Measurements from ENCODE around the gene KIF26B. TPM values are rescaled to one million over a fixed set of nuclear protein-coding genes. Genes with fewer than 3 reads are reported as not detected.

The KIF26B gene
- polyA plus RNA-seq, 1 donor (not counting 4 experiments of a cell fraction or from before 2014, with no cell fraction given), result 0.58 TPM

DNA sequence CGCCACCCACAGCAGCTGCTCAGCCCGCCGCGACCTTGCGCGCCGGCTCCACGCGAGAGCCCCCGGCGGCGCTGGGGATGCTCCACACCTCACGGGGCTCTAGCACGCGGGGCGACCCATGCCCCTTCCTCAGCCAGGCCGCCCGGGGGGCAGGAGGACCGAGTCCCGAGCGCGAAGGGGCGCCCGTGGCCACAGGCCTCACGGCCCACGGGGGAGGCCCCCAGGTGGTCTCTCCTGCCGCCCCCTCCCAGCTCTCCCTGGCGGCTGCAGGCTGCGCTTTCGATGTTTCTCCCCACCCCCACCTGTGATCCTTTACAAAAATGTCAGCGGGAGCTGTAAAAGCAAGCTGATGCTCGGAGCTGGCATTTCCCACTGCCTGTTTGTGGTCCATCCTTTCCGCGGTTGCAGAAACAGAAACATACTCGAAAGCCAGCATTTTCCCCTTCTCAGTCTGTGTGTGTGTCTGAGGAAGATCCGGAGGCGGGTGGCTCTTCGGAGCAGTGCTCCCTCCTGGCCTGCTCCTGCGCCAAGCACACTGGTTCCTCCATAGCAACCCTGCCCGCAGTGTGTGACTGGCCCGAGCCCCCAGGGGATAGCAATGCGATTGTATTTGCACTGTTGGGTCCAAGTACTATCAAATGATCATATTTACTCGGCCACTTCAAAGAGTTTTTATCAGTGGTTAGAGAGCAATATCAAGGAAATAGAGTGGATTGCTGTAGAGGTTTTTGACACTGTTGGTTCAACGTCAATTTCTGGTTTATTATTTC, 2.1 kb downstream of the KIF26B start:
- H3K9ac ChIP-seq (ENCODE audit: control insufficient read depth, extremely low read depth, insufficient read depth, low read length), result peak overlapping the region; percentile 52
- DNase-seq (ENCODE audit: low read depth, low spot score) (no peak), FAIRE-seq (no peak)
- dilution Hi-C loops (cut with MboI; ENCODE audit: extremely low pct_ligation_motif_present, low sequenced_read_pairs), result no loop called here
- peaks cover 9% of the 10 kb centered on the region for H3K4me1 ChIP-seq (ENCODE audit: control insufficient read depth, extremely low read depth, insufficient read depth, low read length)
- H3K4me2 ChIP-seq (ENCODE audit: control insufficient read depth, extremely low read depth, insufficient read depth, low read depth, low read length), result peak overlapping the region; percentile 84
- no peaks in the 10 kb centered on the region for H3K36me3 ChIP-seq (ENCODE audit: control insufficient read depth in 2 of 2, extremely low read depth in 1 of 2, insufficient read depth in 2 of 2, low read length in 2 of 2)
- peak overlapping the region; percentile 68 to 87 (median 78) for H3K4me3 ChIP-seq (ENCODE audit: control insufficient read depth in 2 of 3, extremely low read depth in 1 of 3, insufficient read depth in 2 of 3, low read depth in 1 of 3, low read length in 3 of 3)
- H3K79me2 ChIP-seq (ENCODE audit: control insufficient read depth, insufficient read depth, low read length), result no peaks in the 10 kb centered on the region
- no peaks in the 10 kb centered on the region for H4K20me1 ChIP-seq (ENCODE audit: control insufficient read depth, extremely low read depth, insufficient read depth, low read length)
- H3K27me3 ChIP-seq (ENCODE audit: control insufficient read depth, extremely low read depth, insufficient read depth, low read length), result no peaks in the 10 kb centered on the region
- H3K27ac ChIP-seq (ENCODE audit: control insufficient read depth, insufficient read depth, low read length), result no peak overlapping the region
- H3K9me3 ChIP-seq (ENCODE audit: control insufficient read depth, low read depth, low read length), result peaks cover 4% of the 10 kb centered on the region
- no peaks in the 10 kb centered on the region for H3K9me1 ChIP-seq (ENCODE audit: control insufficient read depth, extremely low read depth, insufficient read depth, low read length)
- TF ChIP-seq EZH2 (IDR thresholded peaks at IDR 0.05; ENCODE audit: low read length), result no peak
- TF ChIP-seq, protein P1, sequence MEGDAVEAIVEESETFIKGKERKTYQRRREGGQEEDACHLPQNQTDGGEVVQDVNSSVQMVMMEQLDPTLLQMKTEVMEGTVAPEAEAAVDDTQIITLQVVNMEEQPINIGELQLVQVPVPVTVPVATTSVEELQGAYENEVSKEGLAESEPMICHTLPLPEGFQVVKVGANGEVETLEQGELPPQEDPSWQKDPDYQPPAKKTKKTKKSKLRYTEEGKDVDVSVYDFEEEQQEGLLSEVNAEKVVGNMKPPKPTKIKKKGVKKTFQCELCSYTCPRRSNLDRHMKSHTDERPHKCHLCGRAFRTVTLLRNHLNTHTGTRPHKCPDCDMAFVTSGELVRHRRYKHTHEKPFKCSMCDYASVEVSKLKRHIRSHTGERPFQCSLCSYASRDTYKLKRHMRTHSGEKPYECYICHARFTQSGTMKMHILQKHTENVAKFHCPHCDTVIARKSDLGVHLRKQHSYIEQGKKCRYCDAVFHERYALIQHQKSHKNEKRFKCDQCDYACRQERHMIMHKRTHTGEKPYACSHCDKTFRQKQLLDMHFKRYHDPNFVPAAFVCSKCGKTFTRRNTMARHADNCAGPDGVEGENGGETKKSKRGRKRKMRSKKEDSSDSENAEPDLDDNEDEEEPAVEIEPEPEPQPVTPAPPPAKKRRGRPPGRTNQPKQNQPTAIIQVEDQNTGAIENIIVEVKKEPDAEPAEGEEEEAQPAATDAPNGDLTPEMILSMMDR (optimal IDR thresholded peaks at IDR 0.05 in 1 of 3, IDR thresholded peaks at IDR 0.05 in 1 of 3, conservative IDR thresholded peaks at IDR 0.05 in 1 of 3; ENCODE audit: extremely low read depth in 1 of 3, insufficient read depth in 2 of 3, low read length in 3 of 3), result peak in 1 of 3 experiments; percentile 0
- peak overlapping the region; percentile 73 for H2AFZ ChIP-seq (ENCODE audit: control insufficient read depth, low read length)

DNA sequence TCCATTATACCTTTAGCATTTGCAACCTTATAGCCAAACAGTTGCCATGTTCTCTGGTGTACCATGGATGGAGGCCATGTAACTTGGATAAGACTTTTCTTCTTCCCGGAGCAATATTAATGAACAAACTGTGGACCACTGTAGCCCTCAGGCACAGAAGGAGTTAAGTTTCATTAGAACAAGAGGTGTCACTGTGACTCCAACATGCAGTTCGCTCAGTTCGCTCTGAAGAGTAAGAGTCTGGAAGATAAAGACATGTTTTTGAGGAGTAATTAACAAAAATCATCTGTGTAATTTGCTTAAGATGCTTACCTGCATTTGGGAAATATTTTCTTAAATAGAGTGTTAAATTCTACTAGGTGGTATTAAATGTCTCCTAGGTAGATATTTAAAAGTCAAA, 4.1 kb downstream of the KIF26B start:
- H3K79me2 ChIP-seq (ENCODE audit: control insufficient read depth, insufficient read depth, low read length), result no peaks in the 10 kb centered on the region
- H2AFZ ChIP-seq (ENCODE audit: control insufficient read depth, low read length), result no peak overlapping the region
- H3K4me1 ChIP-seq (ENCODE audit: control insufficient read depth, extremely low read depth, insufficient read depth, low read length), result peaks cover 2% of the 10 kb centered on the region
- DNase-seq (ENCODE audit: low read depth, low spot score) (no peak), FAIRE-seq (no peak)
- H4K20me1 ChIP-seq (ENCODE audit: control insufficient read depth, extremely low read depth, insufficient read depth, low read length), result no peaks in the 10 kb centered on the region
- no peaks in the 10 kb centered on the region for H3K36me3 ChIP-seq (ENCODE audit: control insufficient read depth in 2 of 2, extremely low read depth in 1 of 2, insufficient read depth in 2 of 2, low read length in 2 of 2)
- H3K4me2 ChIP-seq (ENCODE audit: control insufficient read depth, extremely low read depth, insufficient read depth, low read depth, low read length), result no peak overlapping the region
- peaks cover 4% of the 10 kb centered on the region for H3K9me3 ChIP-seq (ENCODE audit: control insufficient read depth, low read depth, low read length)
- no peak overlapping the region for H3K27ac ChIP-seq (ENCODE audit: control insufficient read depth, insufficient read depth, low read length)
- no peaks in the 10 kb centered on the region for H3K27me3 ChIP-seq (ENCODE audit: control insufficient read depth, extremely low read depth, insufficient read depth, low read length)
- dilution Hi-C loops (cut with MboI; ENCODE audit: extremely low pct_ligation_motif_present, low sequenced_read_pairs), result no loop called here
- no peak overlapping the region for H3K9ac ChIP-seq (ENCODE audit: control insufficient read depth, extremely low read depth, insufficient read depth, low read length)
- H3K9me1 ChIP-seq (ENCODE audit: control insufficient read depth, extremely low read depth, insufficient read depth, low read length), result no peaks in the 10 kb centered on the region
- no peak for TF ChIP-seq EZH2 (IDR thresholded peaks at IDR 0.05; ENCODE audit: low read length)
- TF ChIP-seq, protein P1 (optimal IDR thresholded peaks at IDR 0.05 in 1 of 3, IDR thresholded peaks at IDR 0.05 in 1 of 3, conservative IDR thresholded peaks at IDR 0.05 in 1 of 3; ENCODE audit: extremely low read depth in 1 of 3, insufficient read depth in 2 of 3, low read length in 3 of 3), result no peak
- H3K4me3 ChIP-seq (ENCODE audit: control insufficient read depth in 2 of 3, extremely low read depth in 1 of 3, insufficient read depth in 2 of 3, low read depth in 1 of 3, low read length in 3 of 3), result no peak overlapping the region
